GM23338 (cell line): ENCODE results near the gene COX10.

Source experiments
- CREB1 ChIP-seq: fragments of 250-450 bp; sonication (Bioruptor Pico); IDR thresholded peaks from 2 replicates; pipeline ENCODE4 v1.5.0; 2020; ENCODE audit warnings: low read depth, mild to moderate bottlenecking, moderate library complexity
- ETS1 ChIP-seq: IDR thresholded peaks from 2 replicates; pipeline ENCODE4 v1.6.1; 2016; ENCODE audit warnings: antibody characterized with exemption
- EZH2 ChIP-seq: fragments of 200-600 bp; sonication (generic); IDR thresholded peaks from one replicate; pipeline ENCODE4 v1.8.0; 2017; ENCODE audit warnings: antibody characterized with exemption, mild to moderate bottlenecking, low read depth; ENCODE audit not compliant: unreplicated experiment
- EZH2phosphoT487 ChIP-seq: fragments of 200-600 bp; sonication (generic); IDR thresholded peaks from one replicate; pipeline ENCODE4 v1.8.1; 2018; ENCODE audit warnings: antibody characterized with exemption; ENCODE audit not compliant: unreplicated experiment
- JUNB ChIP-seq: IDR thresholded peaks from one replicate; pipeline ENCODE4 v1.6.1; 2016; ENCODE audit warnings: antibody characterized with exemption; ENCODE audit not compliant: unreplicated experiment
- POLR2AphosphoS5 ChIP-seq: IDR thresholded peaks from 2 replicates; pipeline ENCODE4 v1.6.1; 2016; ENCODE audit warnings: antibody characterized with exemption, low read depth
- REST ChIP-seq: IDR thresholded peaks from one replicate; pipeline ENCODE4 v1.6.1; 2018; ENCODE audit warnings: antibody characterized with exemption; ENCODE audit not compliant: unreplicated experiment
- STAT1 ChIP-seq: IDR thresholded peaks from one replicate; pipeline ENCODE4 v1.6.1; 2016; ENCODE audit warnings: antibody characterized with exemption; ENCODE audit not compliant: unreplicated experiment
- ZNF114 ChIP-seq: fragments of 250-450 bp; sonication (Bioruptor Pico); IDR thresholded peaks from 2 replicates; pipeline ENCODE4 v1.5.0; 2020; ENCODE audit warnings: mild to moderate bottlenecking, moderate library complexity
- TF ChIP-seq, protein P1 (sequence below), 2 experiments: fragments of 200-600 bp in 1 of 2; sonication (generic) in 1 of 2; conservative IDR thresholded peaks; 2 replicates each; pipeline versions ENCODE4 v1.5.1 to v1.6.1; 2016 to 2017; ENCODE audit warnings: antibody characterized with exemption in 2 of 2, low read depth in 2 of 2, mild to moderate bottlenecking in 2 of 2, moderate library complexity in 1 of 2

- TF ChIP-seq POLR2AphosphoS5 (no peak), ZNF114 (no peak), EZH2 (no peak), REST (no peak), EZH2phosphoT487 (no peak), CREB1 (CRISPR knock-in tag) (no peak), JUNB (no peak), ETS1 (no peak), STAT1 (no peak)
- TF ChIP-seq, protein P1, sequence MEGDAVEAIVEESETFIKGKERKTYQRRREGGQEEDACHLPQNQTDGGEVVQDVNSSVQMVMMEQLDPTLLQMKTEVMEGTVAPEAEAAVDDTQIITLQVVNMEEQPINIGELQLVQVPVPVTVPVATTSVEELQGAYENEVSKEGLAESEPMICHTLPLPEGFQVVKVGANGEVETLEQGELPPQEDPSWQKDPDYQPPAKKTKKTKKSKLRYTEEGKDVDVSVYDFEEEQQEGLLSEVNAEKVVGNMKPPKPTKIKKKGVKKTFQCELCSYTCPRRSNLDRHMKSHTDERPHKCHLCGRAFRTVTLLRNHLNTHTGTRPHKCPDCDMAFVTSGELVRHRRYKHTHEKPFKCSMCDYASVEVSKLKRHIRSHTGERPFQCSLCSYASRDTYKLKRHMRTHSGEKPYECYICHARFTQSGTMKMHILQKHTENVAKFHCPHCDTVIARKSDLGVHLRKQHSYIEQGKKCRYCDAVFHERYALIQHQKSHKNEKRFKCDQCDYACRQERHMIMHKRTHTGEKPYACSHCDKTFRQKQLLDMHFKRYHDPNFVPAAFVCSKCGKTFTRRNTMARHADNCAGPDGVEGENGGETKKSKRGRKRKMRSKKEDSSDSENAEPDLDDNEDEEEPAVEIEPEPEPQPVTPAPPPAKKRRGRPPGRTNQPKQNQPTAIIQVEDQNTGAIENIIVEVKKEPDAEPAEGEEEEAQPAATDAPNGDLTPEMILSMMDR (conservative IDR thresholded peaks at IDR 0.05; ENCODE audit: low read depth in 2 of 2) = no peak
Measured at GRCh38 chr17:14198575-14198974, 129.3 kb downstream of the COX10 start.
